Heart right ventricle (tissue), 16 donors: ENCODE results near the gene TMEM271. TPM values are rescaled to one million over a fixed set of nuclear protein-coding genes. Genes with fewer than 3 reads are reported as not detected.

ENCODE experiments used
- ATAC-seq, 8 donors: fragments of 200-7000 bp; cut with Tn5 transposase; one replicate each; pipeline ENCODE4 v1.9.1; 2020; ENCODE audit warnings: mild to moderate bottlenecking in 8 of 8, moderate library complexity in 8 of 8, moderate number of reproducible peaks in 1 of 8
- DNase-seq, 2 donors: peaks; one replicate each; pipeline ENCODE4 v3.0.0-alpha.2; 2020
- H3K27ac ChIP-seq, 10 donors: fragments of 200-600 bp; sonication (generic) in 2 of 10; one replicate each; pipeline versions ENCODE4 v1.5.0 to v1.8.0; 2020 to 2022; ENCODE audit warnings: mild to moderate bottlenecking in 3 of 10
- H3K27me3 ChIP-seq, 7 donors: fragments of 200-600 bp; one replicate each; pipeline ENCODE4 v1.8.0; 2021 to 2022; ENCODE audit warnings: mild to moderate bottlenecking in 2 of 7
- H3K36me3 ChIP-seq, 9 donors: fragments of 200-600 bp; sonication (generic) in 1 of 9; one replicate each; pipeline versions ENCODE4 v1.5.0 to v1.8.0; 2020 to 2022; ENCODE audit warnings: mild to moderate bottlenecking in 2 of 9
- H3K4me1 ChIP-seq, 9 donors: fragments of 200-600 bp; sonication (generic) in 1 of 9; one replicate each; pipeline versions ENCODE4 v1.5.0 to v1.8.0; 2020 to 2022; ENCODE audit warnings: mild to moderate bottlenecking in 4 of 9
- H3K4me3 ChIP-seq, 10 donors: fragments of 200-600 bp; sonication (generic) in 2 of 10; one replicate each; pipeline versions ENCODE4 v1.5.0 to v1.8.0; 2020 to 2022; ENCODE audit warnings: mild to moderate bottlenecking in 7 of 10, moderate library complexity in 2 of 10
- H3K9me3 ChIP-seq, 11 donors: fragments of 200-600 bp in 10 of 11; sonication (generic) in 2 of 11; one replicate each; pipeline versions ENCODE4 v1.5.0 to v1.8.0; 2013 to 2022; ENCODE audit warnings: mild to moderate bottlenecking in 2 of 11, control low read depth in 1 of 11, moderate library complexity in 1 of 11
- WGBS, 2 donors: extraction: QIAGEN DNeasy Blood & Tissue Kit; methylation state at CpG; one replicate each; pipeline ENCODE4 v1.1.7; 2013; ENCODE audit warnings: inconsistent platforms in 1 of 2; 5-methylcytosine and 5-hydroxymethylcytosine counted together
- intact Hi-C, 10 donors: fragments of 100-400 bp; cut with DNase I; formaldehyde crosslinking; loops; one replicate each; pipeline versions ENCODE4 v1.11.1 to v1.14.2; 2022
- long read RNA-seq, 3 donors: library from polyadenylated mRNA; unstranded; transcript quantifications; one replicate each; pipeline ENCODE4 v2.0.0, GENCODE V29; 2020 to 2021
- polyA plus RNA-seq, 2 donors: library from polyadenylated mRNA; stranded (reverse); fragments of 200-250 nt; gene quantifications; one replicate each; pipeline ENCODE4 v1.2.3, GENCODE V29; 2013
- total RNA-seq, 10 donors: library from RNA; stranded (reverse); fragmentation: NEBNext Ultra II Directional in 3 of 10; extraction: Animal tissue kit (Norgen Biotek cat#: 25700) in 3 of 10; gene quantifications; one replicate each; pipeline versions ENCODE4 v1.2.1 to v1.2.4, GENCODE V29; 2021 to 2023
- TF ChIP-seq, protein P1 (sequence below), 9 donors: fragments of 200-600 bp; sonication (generic) in 2 of 9; IDR thresholded peaks; one replicate each; pipeline versions ENCODE4 v1.5.0 to v1.8.0; 2021 to 2022; ENCODE audit warnings: antibody characterized with exemption in 9 of 9, mild to moderate bottlenecking in 5 of 9, moderate library complexity in 1 of 9
- donor health status: Arrhythmogenic right ventricular cardiomyopathy.
- donor health status: ischemic (EF 13 %, LVEDD 7.1; RV severe dilation, severe dysfunction).
- donor health status: healthy with polysubstance abuse.
- donor health status: DM: no; HTN: yes; CAD: no.
- donor health status: DM: no; HTN: no; CAD: no.
- donor health status: ischemic (EF 25% LVEDD 6.9; RV normal size, moderate dysfunction).
- donor health status: ischemic (EF 25% LVEDD 5.7; RV mildly dilated, moderate dysfunction).
- donor health status: healthy.
- donor health status: DM: yes; HTN: yes; CAD: no.
- donor health status: Ischemic cardiomyopathy.
- donor health status: ischemic (EF 35%, LVEDD 5.7; RV mildly dilated, moderate dysfunction).
- donor health status: nonischemic (EF 11% LVEDD 7.7; RV severe dilation, severe dysfunction).
- donor health status: DM: yes; HTN: yes; CAD: no.
- donor health status: PGD.
- donor health status: ischemic (EF 29% LVEDD 5.4; RV normal size, mild dysfunction).
- donor health status: nonischemic (EF 23%, LVEDD 6.1; RV moderate dilation, normal function).

Gene TMEM271, protein sequence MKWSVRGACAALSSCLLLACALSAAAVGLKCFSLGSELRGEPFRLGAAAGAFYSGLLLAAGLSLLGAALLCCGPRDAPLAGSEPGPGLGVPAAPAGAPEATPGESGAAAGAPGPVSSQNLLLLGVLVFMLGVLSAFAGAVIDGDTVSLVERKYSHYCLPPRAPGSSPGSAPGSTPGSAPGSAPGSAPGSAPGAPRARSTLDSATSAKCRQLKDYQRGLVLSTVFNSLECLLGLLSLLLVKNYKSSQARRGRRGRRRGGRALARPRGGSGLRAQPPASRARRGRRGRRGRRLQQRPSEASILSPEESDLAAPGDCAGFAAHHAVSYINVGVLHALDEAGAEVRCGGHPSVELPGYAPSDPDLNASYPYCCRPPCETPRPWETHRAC
- total RNA-seq (not detected), polyA plus RNA-seq (not detected)
- long read RNA-seq, donor 1: 0 reads
- long read RNA-seq, donor 2: 0 reads
- long read RNA-seq, donor 3: 0 reads

DNA sequence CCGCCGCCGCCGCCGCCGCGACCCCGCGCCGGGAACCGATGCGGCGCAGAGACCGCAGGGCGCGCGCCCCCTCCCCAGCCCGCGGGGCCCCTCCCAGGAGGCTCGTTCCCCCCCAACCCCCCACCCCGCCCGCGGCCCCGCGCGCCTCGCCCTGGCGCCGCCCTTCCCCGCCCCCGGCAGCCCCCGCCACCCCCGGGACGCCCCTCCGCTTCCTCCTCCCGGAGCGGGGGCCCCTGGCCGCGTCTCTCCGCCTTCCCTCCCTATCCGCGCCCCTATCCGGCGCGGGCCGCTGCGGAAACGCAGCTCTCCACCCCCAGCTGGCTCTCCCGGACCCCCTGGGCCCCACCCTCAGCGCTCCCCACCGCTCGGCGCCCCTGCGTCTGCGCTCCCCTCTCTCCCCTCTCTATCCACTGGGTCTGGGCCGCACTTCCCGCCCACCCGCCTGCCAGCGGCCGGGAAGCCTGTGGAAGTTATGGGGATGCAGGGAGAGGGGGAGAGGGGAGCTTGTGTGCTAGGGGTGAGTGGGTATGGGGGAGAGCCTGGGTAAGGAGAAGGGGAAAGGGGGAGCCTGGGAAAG lies at the start of gene TMEM271:
Gene TMEM271 (minus strand): TSS at position 51 of the 577 bp plus-strand sequence. CDS start 233 bp downstream, outside the sequence.
- TF ChIP-seq, protein P1, sequence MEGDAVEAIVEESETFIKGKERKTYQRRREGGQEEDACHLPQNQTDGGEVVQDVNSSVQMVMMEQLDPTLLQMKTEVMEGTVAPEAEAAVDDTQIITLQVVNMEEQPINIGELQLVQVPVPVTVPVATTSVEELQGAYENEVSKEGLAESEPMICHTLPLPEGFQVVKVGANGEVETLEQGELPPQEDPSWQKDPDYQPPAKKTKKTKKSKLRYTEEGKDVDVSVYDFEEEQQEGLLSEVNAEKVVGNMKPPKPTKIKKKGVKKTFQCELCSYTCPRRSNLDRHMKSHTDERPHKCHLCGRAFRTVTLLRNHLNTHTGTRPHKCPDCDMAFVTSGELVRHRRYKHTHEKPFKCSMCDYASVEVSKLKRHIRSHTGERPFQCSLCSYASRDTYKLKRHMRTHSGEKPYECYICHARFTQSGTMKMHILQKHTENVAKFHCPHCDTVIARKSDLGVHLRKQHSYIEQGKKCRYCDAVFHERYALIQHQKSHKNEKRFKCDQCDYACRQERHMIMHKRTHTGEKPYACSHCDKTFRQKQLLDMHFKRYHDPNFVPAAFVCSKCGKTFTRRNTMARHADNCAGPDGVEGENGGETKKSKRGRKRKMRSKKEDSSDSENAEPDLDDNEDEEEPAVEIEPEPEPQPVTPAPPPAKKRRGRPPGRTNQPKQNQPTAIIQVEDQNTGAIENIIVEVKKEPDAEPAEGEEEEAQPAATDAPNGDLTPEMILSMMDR (IDR thresholded peaks at IDR 0.05): no peak
- Histone ChIP-seq H3K4me3 (peak within 1 kb of the TSS in 1 of 10 donors; percentile 7), H3K36me3 (no peaks in the 10 kb centered on the region), H3K4me1 (peaks cover 0 to 16% (median 3%) of the 10 kb centered on the region in 9 donors), H3K27me3 (peaks cover 24 to 92% (median 89%) of the 10 kb centered on the region in 7 donors), H3K27ac (no peak within 1 kb of the TSS), H3K9me3 (no peaks in the 10 kb centered on the region)
- ATAC-seq (no peak), DNase-seq (no peak)
- 1% methylated on average over 27 to 50 of the region's 60 CpGs for WGBS, 2 donors
- intact Hi-C loops: no loop called here

DNA sequence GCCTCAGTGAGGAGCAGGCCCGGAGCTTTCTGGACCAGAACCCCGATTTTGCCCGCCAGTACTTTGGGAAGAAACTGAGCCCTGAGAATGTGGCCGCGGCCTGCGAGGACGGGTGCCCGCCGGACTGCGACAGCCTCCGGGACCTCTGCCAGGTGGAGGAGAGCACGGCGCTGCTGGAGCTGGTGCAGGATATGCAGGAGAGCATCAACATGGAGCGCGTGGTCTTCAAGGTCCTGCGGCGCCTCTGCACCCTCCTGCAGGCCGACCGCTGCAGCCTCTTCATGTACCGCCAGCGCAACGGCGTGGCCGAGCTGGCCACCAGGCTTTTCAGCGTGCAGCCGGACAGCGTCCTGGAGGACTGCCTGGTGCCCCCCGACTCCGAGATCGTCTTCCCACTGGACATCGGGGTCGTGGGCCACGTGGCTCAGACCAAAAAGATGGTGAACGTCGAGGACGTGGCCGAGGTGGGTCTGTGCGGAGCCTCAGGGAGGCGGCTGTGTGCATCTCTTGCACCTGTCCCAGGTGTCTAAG lies 49.6 kb upstream of the TMEM271 start:
- no peaks in the 10 kb centered on the region for H3K9me3 ChIP-seq
- WGBS, 2 donors: 92 to 93% methylated on average over 39 of the region's 39 CpGs
- no peak overlapping the region for H3K4me3 ChIP-seq
- intact Hi-C loops: no loop called here
- H3K27ac ChIP-seq: no peak overlapping the region
- H3K4me1 ChIP-seq: no peaks in the 10 kb centered on the region
- TF ChIP-seq, protein P1 (IDR thresholded peaks at IDR 0.05): no peak
- DNase-seq (no peak), ATAC-seq (no peak)
- no peaks in the 10 kb centered on the region for H3K36me3 ChIP-seq
- peaks cover 0 to 39% (median 6%) of the 10 kb centered on the region in 7 donors for H3K27me3 ChIP-seq

- no peak for ATAC-seq
- Histone ChIP-seq H3K36me3 (no peaks in the 10 kb centered on the region), H3K4me3 (no peak within 1 kb of the TSS), H3K9me3 (no peaks in the 10 kb centered on the region), H3K4me1 (no peaks in the 10 kb centered on the region), H3K27ac (no peak within 1 kb of the TSS), H3K27me3 (peaks cover 0 to 36% (median 6%) of the 10 kb centered on the region in 7 donors)
- intact Hi-C loops: no loop called here
- no peak for DNase-seq
- WGBS, 2 donors: 65 to 68% methylated on average over 21 of the region's 21 CpGs
- TF ChIP-seq, protein P1 (IDR thresholded peaks at IDR 0.05): no peak
Observed at GRCh38 chr4:624705-625590, 48.9 kb upstream of the TMEM271 start, which contains the start of gene PDE6B. Gene PDE6B (plus strand): TSS chr4:625573. CDS start chr4:625627, 54 bp downstream.
